ENCODE measurements around the gene FAM170B.

FAM170B gene

DNA sequence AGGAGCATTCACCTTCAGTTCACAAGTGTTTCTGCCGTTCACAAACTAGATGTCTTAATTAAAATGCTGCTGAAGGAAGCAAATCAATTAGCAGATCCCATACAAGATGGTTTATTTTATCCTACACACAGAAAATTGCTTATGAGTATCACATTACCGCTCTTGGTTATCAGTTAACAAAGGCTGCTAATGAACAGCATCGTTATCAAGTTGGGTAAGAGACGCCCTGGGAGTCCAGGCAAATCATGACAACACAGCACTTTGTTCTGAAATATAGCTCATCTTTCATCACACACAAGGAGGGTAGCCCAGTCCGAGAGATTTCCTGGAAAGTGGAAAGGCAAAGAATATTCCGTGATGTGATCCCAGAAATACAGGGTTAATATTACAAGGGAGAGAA is 20.8 kb upstream of the FAM170B start:
- ChIA-PET POLR2A (no interaction called here), CTCF (no interaction called here)
- H3K9me3 ChIP-seq (ENCODE audit: control insufficient read depth, insufficient read depth, low read depth, low read length) = no peaks in the 10 kb centered on the region
- no peak for TF ChIP-seq PRDM1 (tag by site-specific recombination; IDR thresholded peaks at IDR 0.05)
- no peak for TF ChIP-seq ZNF664 (tag by site-specific recombination; IDR thresholded peaks at IDR 0.05)
- no peak for TF ChIP-seq ZNF140 (tag by site-specific recombination; IDR thresholded peaks at IDR 0.05)
- no peak for TF ChIP-seq ZSCAN18 (tag by site-specific recombination; IDR thresholded peaks at IDR 0.05)
- TF ChIP-seq ZNF585B (tag by site-specific recombination; IDR thresholded peaks at IDR 0.05) = no peak
- TF ChIP-seq ZNF571 (tag by site-specific recombination; IDR thresholded peaks at IDR 0.05) = no peak
- TF ChIP-seq ZNF558 (tag by site-specific recombination; IDR thresholded peaks at IDR 0.05) = no peak
- no peak for TF ChIP-seq ZNF830 (tag by site-specific recombination; IDR thresholded peaks at IDR 0.05; ENCODE audit: low read depth)
- TF ChIP-seq ZNF548 (tag by site-specific recombination; IDR thresholded peaks at IDR 0.05) = no peak
- TF ChIP-seq ZNF626 (tag by site-specific recombination; IDR thresholded peaks at IDR 0.05) = no peak
- no peak for TF ChIP-seq ZNF473 (tag by site-specific recombination; IDR thresholded peaks at IDR 0.05)
- TF ChIP-seq ZNF366 (tag by site-specific recombination; conservative IDR thresholded peaks at IDR 0.05) = no peak
- TF ChIP-seq EGR2 (tag by site-specific recombination; IDR thresholded peaks at IDR 0.05; ENCODE audit: low read depth) = no peak
- TF ChIP-seq, protein P1, sequence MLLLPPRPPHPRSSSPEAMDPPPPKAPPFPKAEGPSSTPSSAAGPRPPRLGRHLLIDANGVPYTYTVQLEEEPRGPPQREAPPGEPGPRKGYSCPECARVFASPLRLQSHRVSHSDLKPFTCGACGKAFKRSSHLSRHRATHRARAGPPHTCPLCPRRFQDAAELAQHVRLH (tag by site-specific recombination; IDR thresholded peaks at IDR 0.05) = no peak
- TF ChIP-seq ZNF501 (tag by site-specific recombination; IDR thresholded peaks at IDR 0.05) = no peak
- no peak for TF ChIP-seq ZNF426 (tag by site-specific recombination; IDR thresholded peaks at IDR 0.05)
- TF ChIP-seq TCF7L2 (IDR thresholded peaks at IDR 0.05; ENCODE audit: borderline replicate concordance, low read depth, low read length) = no peak
- TF ChIP-seq ZNF146 (tag by site-specific recombination; IDR thresholded peaks at IDR 0.05) = no peak
- TF ChIP-seq ZNF19 (tag by site-specific recombination; IDR thresholded peaks at IDR 0.05; ENCODE audit: low read depth) = no peak
- no peaks in the 10 kb centered on the region for H3K36me3 ChIP-seq (ENCODE audit: control insufficient read depth in 2 of 2, insufficient read depth in 1 of 2, low read length in 2 of 2)
- no peak overlapping the region for H3K27ac ChIP-seq (ENCODE audit: extremely low read depth, low read depth, low read length)
- no peak overlapping the region for H3K4me3 ChIP-seq (ENCODE audit: low read depth, low read length)
- no peaks in the 10 kb centered on the region for H3K4me1 ChIP-seq (ENCODE audit: control insufficient read depth, insufficient read depth, low read length)

GRCh38 chr10:49153971-49154370 is 20.1 kb upstream of the FAM170B start:
- H3K4me3 ChIP-seq (ENCODE audit: low read depth, low read length) = no peak overlapping the region
- H3K4me1 ChIP-seq (ENCODE audit: control insufficient read depth, insufficient read depth, low read length) = no peaks in the 10 kb centered on the region
- CTCF ChIA-PET = no interaction called here
- POLR2A ChIA-PET = no interaction called here
- H3K9me3 ChIP-seq (ENCODE audit: control insufficient read depth, insufficient read depth, low read depth, low read length) = no peaks in the 10 kb centered on the region
- H3K27ac ChIP-seq (ENCODE audit: extremely low read depth, low read depth, low read length) = no peak overlapping the region
- no peaks in the 10 kb centered on the region for H3K36me3 ChIP-seq (ENCODE audit: control insufficient read depth in 2 of 2, insufficient read depth in 1 of 2, low read length in 2 of 2)
- TF ChIP-seq, protein P2, sequence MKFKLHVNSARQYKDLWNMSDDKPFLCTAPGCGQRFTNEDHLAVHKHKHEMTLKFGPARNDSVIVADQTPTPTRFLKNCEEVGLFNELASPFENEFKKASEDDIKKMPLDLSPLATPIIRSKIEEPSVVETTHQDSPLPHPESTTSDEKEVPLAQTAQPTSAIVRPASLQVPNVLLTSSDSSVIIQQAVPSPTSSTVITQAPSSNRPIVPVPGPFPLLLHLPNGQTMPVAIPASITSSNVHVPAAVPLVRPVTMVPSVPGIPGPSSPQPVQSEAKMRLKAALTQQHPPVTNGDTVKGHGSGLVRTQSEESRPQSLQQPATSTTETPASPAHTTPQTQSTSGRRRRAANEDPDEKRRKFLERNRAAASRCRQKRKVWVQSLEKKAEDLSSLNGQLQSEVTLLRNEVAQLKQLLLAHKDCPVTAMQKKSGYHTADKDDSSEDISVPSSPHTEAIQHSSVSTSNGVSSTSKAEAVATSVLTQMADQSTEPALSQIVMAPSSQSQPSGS (tag by site-specific recombination; IDR thresholded peaks at IDR 0.05; ENCODE audit: low read depth) = no peak
- TF ChIP-seq ZNF571 (tag by site-specific recombination; IDR thresholded peaks at IDR 0.05) (no peak), SALL2 (tag by site-specific recombination; IDR thresholded peaks at IDR 0.05; ENCODE audit: borderline replicate concordance) (no peak), RBAK (tag by site-specific recombination; IDR thresholded peaks at IDR 0.05) (no peak), ZNF23 (tag by site-specific recombination; IDR thresholded peaks at IDR 0.05; ENCODE audit: borderline replicate concordance) (no peak), ZNF169 (tag by site-specific recombination; IDR thresholded peaks at IDR 0.05) (no peak), ZNF37A (tag by site-specific recombination; IDR thresholded peaks at IDR 0.05) (no peak), ZNF624 (tag by site-specific recombination; IDR thresholded peaks at IDR 0.05) (no peak), ZNF202 (tag by site-specific recombination; IDR thresholded peaks at IDR 0.05; ENCODE audit: borderline replicate concordance) (no peak), ZNF549 (tag by site-specific recombination; IDR thresholded peaks at IDR 0.05) (no peak), ZNF48 (tag by site-specific recombination; IDR thresholded peaks at IDR 0.05) (no peak), ZNF777 (tag by site-specific recombination; IDR thresholded peaks at IDR 0.05; ENCODE audit: borderline replicate concordance) (no peak), ZNF16 (tag by site-specific recombination; IDR thresholded peaks at IDR 0.05; ENCODE audit: low read depth) (no peak), ZNF621 (tag by site-specific recombination; IDR thresholded peaks at IDR 0.05) (no peak)
- TF ChIP-seq, protein P3, sequence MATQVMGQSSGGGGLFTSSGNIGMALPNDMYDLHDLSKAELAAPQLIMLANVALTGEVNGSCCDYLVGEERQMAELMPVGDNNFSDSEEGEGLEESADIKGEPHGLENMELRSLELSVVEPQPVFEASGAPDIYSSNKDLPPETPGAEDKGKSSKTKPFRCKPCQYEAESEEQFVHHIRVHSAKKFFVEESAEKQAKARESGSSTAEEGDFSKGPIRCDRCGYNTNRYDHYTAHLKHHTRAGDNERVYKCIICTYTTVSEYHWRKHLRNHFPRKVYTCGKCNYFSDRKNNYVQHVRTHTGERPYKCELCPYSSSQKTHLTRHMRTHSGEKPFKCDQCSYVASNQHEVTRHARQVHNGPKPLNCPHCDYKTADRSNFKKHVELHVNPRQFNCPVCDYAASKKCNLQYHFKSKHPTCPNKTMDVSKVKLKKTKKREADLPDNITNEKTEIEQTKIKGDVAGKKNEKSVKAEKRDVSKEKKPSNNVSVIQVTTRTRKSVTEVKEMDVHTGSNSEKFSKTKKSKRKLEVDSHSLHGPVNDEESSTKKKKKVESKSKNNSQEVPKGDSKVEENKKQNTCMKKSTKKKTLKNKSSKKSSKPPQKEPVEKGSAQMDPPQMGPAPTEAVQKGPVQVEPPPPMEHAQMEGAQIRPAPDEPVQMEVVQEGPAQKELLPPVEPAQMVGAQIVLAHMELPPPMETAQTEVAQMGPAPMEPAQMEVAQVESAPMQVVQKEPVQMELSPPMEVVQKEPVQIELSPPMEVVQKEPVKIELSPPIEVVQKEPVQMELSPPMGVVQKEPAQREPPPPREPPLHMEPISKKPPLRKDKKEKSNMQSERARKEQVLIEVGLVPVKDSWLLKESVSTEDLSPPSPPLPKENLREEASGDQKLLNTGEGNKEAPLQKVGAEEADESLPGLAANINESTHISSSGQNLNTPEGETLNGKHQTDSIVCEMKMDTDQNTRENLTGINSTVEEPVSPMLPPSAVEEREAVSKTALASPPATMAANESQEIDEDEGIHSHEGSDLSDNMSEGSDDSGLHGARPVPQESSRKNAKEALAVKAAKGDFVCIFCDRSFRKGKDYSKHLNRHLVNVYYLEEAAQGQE (tag by site-specific recombination; IDR thresholded peaks at IDR 0.05) = no peak
